H9 (cell line): ENCODE data around the gene CTRL. TPM values are rescaled to one million over a fixed set of nuclear protein-coding genes. Genes with fewer than 3 reads are reported as not detected.
A peak's percentile ranks its signal among the peaks of the same experiment; 100 is the strongest.

ENCODE experiments used
- DNase-seq: peaks from one replicate; pipeline ENCODE4 v3.0.0-alpha.2; 2017
- H2AFZ ChIP-seq: one replicate; pipeline ENCODE4 v1.6.1; 2013; ENCODE audit warnings: mild to moderate bottlenecking, low read length, control low read depth, moderate library complexity
- H2AK5ac ChIP-seq: 2 replicates; pipeline ENCODE4 v1.6.1; 2013; ENCODE audit warnings: low read length, control low read depth, mixed read lengths; ENCODE audit not compliant: insufficient read length
- H2BK120ac ChIP-seq: one replicate; pipeline ENCODE4 v1.6.1; 2013; ENCODE audit warnings: low read depth, mild to moderate bottlenecking, low read length, control low read depth, inconsistent platforms; ENCODE audit not compliant: poor library complexity, severe bottlenecking
- H2BK12ac ChIP-seq: 2 replicates; pipeline ENCODE4 v1.6.1; 2013; ENCODE audit warnings: low read length, control low read depth, mixed read lengths, low read depth; ENCODE audit not compliant: insufficient read length
- H2BK15ac ChIP-seq: 2 replicates; pipeline ENCODE4 v1.6.1; 2013; ENCODE audit warnings: low read depth, low read length, control low read depth
- H2BK20ac ChIP-seq: one replicate; pipeline ENCODE4 v1.6.1; 2013; ENCODE audit warnings: low read depth, mild to moderate bottlenecking, low read length, control low read depth, inconsistent platforms; ENCODE audit not compliant: poor library complexity, severe bottlenecking
- H2BK5ac ChIP-seq: 2 replicates; pipeline ENCODE4 v1.6.1; 2013; ENCODE audit warnings: low read length, control low read depth, mixed read lengths; ENCODE audit not compliant: insufficient read length
- H3K14ac ChIP-seq: 2 replicates; pipeline ENCODE4 v1.6.1; 2013; ENCODE audit warnings: low read length, control low read depth; ENCODE audit not compliant: insufficient read depth
- H3K18ac ChIP-seq: 2 replicates; pipeline ENCODE4 v1.6.1; 2013; ENCODE audit warnings: low read depth, mild to moderate bottlenecking, mixed read lengths, low read length, control low read depth; ENCODE audit not compliant: insufficient read length
- H3K23ac ChIP-seq: 2 replicates; pipeline ENCODE4 v1.6.1; 2013; ENCODE audit warnings: low read length, control low read depth, mixed read lengths, low read depth; ENCODE audit not compliant: insufficient read length
- H3K23me2 ChIP-seq: 2 replicates; pipeline ENCODE4 v1.6.1; 2013; ENCODE audit warnings: low read depth, mild to moderate bottlenecking, mixed read lengths, low read length, control low read depth; ENCODE audit not compliant: insufficient read length, poor library complexity, severe bottlenecking
- H3K27ac ChIP-seq: 2 replicates; pipeline ENCODE4 v1.5.1; 2013; ENCODE audit warnings: low read length, control low read depth, mixed read lengths, low read depth; ENCODE audit not compliant: insufficient read length
- H3K27me3 ChIP-seq: 2 replicates; pipeline ENCODE4 v1.6.1; 2013; ENCODE audit warnings: low read length, control low read depth, inconsistent platforms; ENCODE audit not compliant: insufficient read depth
- H3K4ac ChIP-seq: 2 replicates; pipeline ENCODE4 v1.6.1; 2013; ENCODE audit warnings: low read depth, mild to moderate bottlenecking, control low read depth, inconsistent platforms, low read length, moderate library complexity
- H3K4me1 ChIP-seq: 2 replicates; pipeline ENCODE4 v1.6.1; 2013; ENCODE audit warnings: low read length, control low read depth, inconsistent platforms; ENCODE audit not compliant: insufficient read depth
- H3K4me2 ChIP-seq: 2 replicates; pipeline ENCODE4 v1.6.1; 2013; ENCODE audit warnings: low read length, control low read depth, mixed read lengths; ENCODE audit not compliant: insufficient read length, insufficient read depth
- H3K56ac ChIP-seq: 2 replicates; pipeline ENCODE4 v1.6.1; 2013; ENCODE audit warnings: low read depth, mild to moderate bottlenecking, mixed read lengths, low read length, control low read depth; ENCODE audit not compliant: insufficient read length
- H3K79me1 ChIP-seq: 2 replicates; pipeline ENCODE4 v1.6.1; 2013; ENCODE audit warnings: low read depth, mild to moderate bottlenecking, moderate library complexity, low read length, control low read depth, inconsistent platforms; ENCODE audit not compliant: insufficient read depth, poor library complexity, severe bottlenecking
- H3K79me2 ChIP-seq: 2 replicates; pipeline ENCODE4 v1.6.1; 2013; ENCODE audit warnings: low read length, control low read depth, inconsistent platforms; ENCODE audit not compliant: insufficient read depth
- H3K9ac ChIP-seq: 2 replicates; pipeline ENCODE4 v1.6.1; 2013; ENCODE audit warnings: low read length, control low read depth, mixed read lengths; ENCODE audit not compliant: insufficient read length; ENCODE audit errors: extremely low read depth
- H3K9me3 ChIP-seq: one replicate; pipeline ENCODE4 v1.6.1; 2013; ENCODE audit warnings: low read depth, low read length, inconsistent platforms; ENCODE audit not compliant: control insufficient read depth
- H3T11ph ChIP-seq: one replicate; pipeline ENCODE4 v1.6.1; 2013; ENCODE audit warnings: mild to moderate bottlenecking, low read length, control low read depth, inconsistent platforms
- H4K20me1 ChIP-seq: one replicate; pipeline ENCODE4 v1.6.1; 2013; ENCODE audit not compliant: control insufficient read depth, insufficient read length, insufficient read depth
- H4K5ac ChIP-seq: 2 replicates; pipeline ENCODE4 v1.6.1; 2013; ENCODE audit warnings: low read depth, mild to moderate bottlenecking, mixed read lengths, low read length, control low read depth; ENCODE audit not compliant: insufficient read length
- H4K8ac ChIP-seq: replicated peaks from 2 replicates; pipeline ENCODE4 v1.6.1; 2013; ENCODE audit warnings: low read length, control low read depth, mixed read lengths, low read depth; ENCODE audit not compliant: insufficient read length
- H4K91ac ChIP-seq: 2 replicates; pipeline ENCODE4 v1.6.1; 2013; ENCODE audit warnings: low read depth, mild to moderate bottlenecking, moderate library complexity, mixed read lengths, low read length, control low read depth; ENCODE audit not compliant: insufficient read length
- H3K27ac Mint-ChIP-seq, 3 experiments: 2 replicates in 2 of 3; 3 replicates in 1 of 3; pipeline ENCODE4 v1.8.0; 2020 to 2021; ENCODE audit warnings: mixed read lengths in 3 of 3, mild to moderate bottlenecking in 1 of 3, moderate library complexity in 1 of 3
- H3K27me3 Mint-ChIP-seq: 2 replicates; pipeline ENCODE4 v1.8.0; 2021; ENCODE audit warnings: low read depth, mild to moderate bottlenecking, moderate library complexity, mixed read lengths
- H3K36me3 Mint-ChIP-seq, 3 experiments: 2 replicates in 2 of 3; 3 replicates in 1 of 3; pipeline ENCODE4 v1.8.0; 2020 to 2021; ENCODE audit warnings: low read depth in 3 of 3, mixed read lengths in 3 of 3; ENCODE audit not compliant: insufficient read depth in 1 of 3
- H3K4me1 Mint-ChIP-seq, 2 experiments: 2 replicates each; pipeline ENCODE4 v1.8.0; 2020; ENCODE audit warnings: mixed read lengths in 2 of 2
- H3K4me3 Mint-ChIP-seq, 2 experiments: 2 replicates in 1 of 2; 3 replicates in 1 of 2; pipeline ENCODE4 v1.8.0; 2020 to 2021; ENCODE audit warnings: mild to moderate bottlenecking in 2 of 2, mixed read lengths in 2 of 2, moderate library complexity in 1 of 2
- H3K9me3 Mint-ChIP-seq, 2 experiments: 2 replicates in 1 of 2; 3 replicates in 1 of 2; pipeline ENCODE4 v1.8.0; 2020; ENCODE audit warnings: mild to moderate bottlenecking in 2 of 2, mixed read lengths in 2 of 2, moderate library complexity in 1 of 2
- WGBS: extraction: QIAGEN DNeasy Blood & Tissue Kit; methylation state at CpG from one replicate; pipeline ENCODE4 v1.1.7; 2013; ENCODE audit warnings: missing lambda C conversion rate, low lambda C conversion rate, mixed read lengths; ENCODE audit not compliant: insufficient read length; ENCODE audit errors: extremely low coverage; 5-methylcytosine and 5-hydroxymethylcytosine counted together
- total RNA-seq: library from RNA; stranded (reverse); gene quantifications from 2 replicates; pipeline ENCODE4 v1.2.1, GENCODE V29; 2021
- TF ChIP-seq, protein P1 (sequence below): fragments of 200-600 bp; sonication (generic); conservative IDR thresholded peaks from 3 replicates; pipeline ENCODE4 v1.8.0; 2021; ENCODE audit warnings: antibody characterized with exemption, mild to moderate bottlenecking

Gene CTRL
- total RNA-seq, 1 experiment from 2014 or later: 2.7 TPM

DNA sequence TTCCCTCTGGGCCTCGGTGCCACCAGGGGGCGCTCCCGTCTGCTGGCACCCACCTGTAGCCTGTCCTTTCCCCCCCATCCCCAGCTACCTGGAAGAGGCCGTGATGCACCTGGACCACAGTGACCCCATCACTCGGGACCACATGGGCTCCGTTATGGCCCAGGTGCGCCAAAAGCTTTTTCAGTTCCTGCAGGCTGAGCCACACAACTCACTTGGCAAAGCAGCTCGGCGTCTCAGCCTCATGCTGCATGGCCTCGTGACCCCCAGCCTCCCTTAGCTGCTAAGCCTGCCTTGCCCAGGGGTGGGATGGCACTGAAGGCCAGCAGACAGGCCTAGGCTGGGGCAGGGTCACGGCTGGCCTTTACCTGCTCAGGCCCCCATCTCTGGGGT lies 47.8 kb downstream of the CTRL start:
- no CpG with 5 or more reads among the region's 11 CpGs for WGBS
- no peak overlapping the region for H4K8ac ChIP-seq

More for the DNA sequence above, 47.8 kb downstream of the CTRL start:
- TF ChIP-seq, protein P1, sequence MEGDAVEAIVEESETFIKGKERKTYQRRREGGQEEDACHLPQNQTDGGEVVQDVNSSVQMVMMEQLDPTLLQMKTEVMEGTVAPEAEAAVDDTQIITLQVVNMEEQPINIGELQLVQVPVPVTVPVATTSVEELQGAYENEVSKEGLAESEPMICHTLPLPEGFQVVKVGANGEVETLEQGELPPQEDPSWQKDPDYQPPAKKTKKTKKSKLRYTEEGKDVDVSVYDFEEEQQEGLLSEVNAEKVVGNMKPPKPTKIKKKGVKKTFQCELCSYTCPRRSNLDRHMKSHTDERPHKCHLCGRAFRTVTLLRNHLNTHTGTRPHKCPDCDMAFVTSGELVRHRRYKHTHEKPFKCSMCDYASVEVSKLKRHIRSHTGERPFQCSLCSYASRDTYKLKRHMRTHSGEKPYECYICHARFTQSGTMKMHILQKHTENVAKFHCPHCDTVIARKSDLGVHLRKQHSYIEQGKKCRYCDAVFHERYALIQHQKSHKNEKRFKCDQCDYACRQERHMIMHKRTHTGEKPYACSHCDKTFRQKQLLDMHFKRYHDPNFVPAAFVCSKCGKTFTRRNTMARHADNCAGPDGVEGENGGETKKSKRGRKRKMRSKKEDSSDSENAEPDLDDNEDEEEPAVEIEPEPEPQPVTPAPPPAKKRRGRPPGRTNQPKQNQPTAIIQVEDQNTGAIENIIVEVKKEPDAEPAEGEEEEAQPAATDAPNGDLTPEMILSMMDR: peak; percentile 94
- H3K27me3 Mint-ChIP-seq: no peaks in the 10 kb centered on the region; the same call in none of the 2 replicates
- H3K4me1 Mint-ChIP-seq: peaks cover 13 to 28% of the 10 kb centered on the region in 2 experiments
- Histone ChIP-seq H3K79me2 (no peaks in the 10 kb centered on the region), H2BK5ac (no peak overlapping the region), H4K5ac (no peak overlapping the region), H3K4ac (no peak overlapping the region), H3K14ac (no peak overlapping the region), H3K23me2 (no peaks in the 10 kb centered on the region), H3K9ac (no peak overlapping the region), H3K27me3 (no peaks in the 10 kb centered on the region), H2BK12ac (no peak overlapping the region), H3K23ac (no peak overlapping the region), H3K18ac (no peak overlapping the region), H4K20me1 (no peaks in the 10 kb centered on the region), H3T11ph (no peak overlapping the region), H3K27ac (no peak overlapping the region), H3K4me2 (no peak overlapping the region), H3K4me1 (no peaks in the 10 kb centered on the region), H3K56ac (no peak overlapping the region), H4K91ac (no peak overlapping the region), H3K9me3 (no peaks in the 10 kb centered on the region), H2BK20ac (no peak overlapping the region), H2BK15ac (no peak overlapping the region), H2AFZ (no peak overlapping the region), H2BK120ac (no peak overlapping the region), H2AK5ac (no peak overlapping the region), H3K79me1 (no peaks in the 10 kb centered on the region)
- peak overlapping the region in 1 of 2 experiments; percentile 38; a peak in 1 of 5 replicates for H3K4me3 Mint-ChIP-seq
- H3K27ac Mint-ChIP-seq: no peak overlapping the region; a peak in 1 of 7 replicates
- peak; percentile 86 for DNase-seq
- peaks cover 25 to 50% (median 49%) of the 10 kb centered on the region in 3 experiments for H3K36me3 Mint-ChIP-seq
- H3K9me3 Mint-ChIP-seq: no peaks in the 10 kb centered on the region
